Ovary (tissue), 3 donors: ENCODE measurements around the gene CORO1A.

Source experiments
- EP300 ChIP-seq: sonication (generic); formaldehyde crosslinking; IDR thresholded peaks from one replicate; pipeline ENCODE4 v1.6.1; 2017; ENCODE audit warnings: antibody characterized with exemption
- POLR2A ChIP-seq: fragments of 450-650 bp; IDR thresholded peaks from one replicate; pipeline ENCODE4 v1.6.1; 2017; ENCODE audit warnings: antibody characterized with exemption, mild to moderate bottlenecking, moderate library complexity
- TF ChIP-seq, protein P1 (sequence below), 3 donors: fragments of 450-650 bp in 2 of 3; fragments of 200-600 bp in 1 of 3; IDR thresholded peaks; one replicate each; pipeline versions ENCODE4 v1.5.1 to v1.8.0; 2016 to 2022; ENCODE audit warnings: antibody characterized with exemption in 3 of 3, mild to moderate bottlenecking in 1 of 3
- donor health status: DM: no; HTN: no; CAD: no.

DNA sequence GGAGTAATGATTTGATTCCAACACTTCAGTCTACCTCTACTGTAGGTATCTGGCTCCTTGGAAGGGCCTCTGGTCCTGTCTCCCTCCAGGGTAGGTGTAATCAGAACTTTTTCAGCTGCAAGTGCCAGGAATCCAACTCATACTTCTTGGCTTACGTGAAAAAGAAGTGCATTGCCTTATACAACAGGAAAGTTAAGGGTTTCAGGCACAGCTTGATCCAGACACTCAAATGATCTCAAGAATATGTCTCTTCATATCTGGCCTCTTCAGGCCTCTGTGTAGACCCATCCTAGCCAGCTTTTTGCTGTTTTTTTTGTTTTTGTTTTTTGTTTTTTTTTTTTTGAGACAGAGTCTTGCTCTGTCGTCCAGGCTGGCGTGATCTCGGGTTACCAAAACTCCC lies 4.2 kb upstream of the CORO1A start:
- TF ChIP-seq, protein P1, sequence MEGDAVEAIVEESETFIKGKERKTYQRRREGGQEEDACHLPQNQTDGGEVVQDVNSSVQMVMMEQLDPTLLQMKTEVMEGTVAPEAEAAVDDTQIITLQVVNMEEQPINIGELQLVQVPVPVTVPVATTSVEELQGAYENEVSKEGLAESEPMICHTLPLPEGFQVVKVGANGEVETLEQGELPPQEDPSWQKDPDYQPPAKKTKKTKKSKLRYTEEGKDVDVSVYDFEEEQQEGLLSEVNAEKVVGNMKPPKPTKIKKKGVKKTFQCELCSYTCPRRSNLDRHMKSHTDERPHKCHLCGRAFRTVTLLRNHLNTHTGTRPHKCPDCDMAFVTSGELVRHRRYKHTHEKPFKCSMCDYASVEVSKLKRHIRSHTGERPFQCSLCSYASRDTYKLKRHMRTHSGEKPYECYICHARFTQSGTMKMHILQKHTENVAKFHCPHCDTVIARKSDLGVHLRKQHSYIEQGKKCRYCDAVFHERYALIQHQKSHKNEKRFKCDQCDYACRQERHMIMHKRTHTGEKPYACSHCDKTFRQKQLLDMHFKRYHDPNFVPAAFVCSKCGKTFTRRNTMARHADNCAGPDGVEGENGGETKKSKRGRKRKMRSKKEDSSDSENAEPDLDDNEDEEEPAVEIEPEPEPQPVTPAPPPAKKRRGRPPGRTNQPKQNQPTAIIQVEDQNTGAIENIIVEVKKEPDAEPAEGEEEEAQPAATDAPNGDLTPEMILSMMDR (IDR thresholded peaks at IDR 0.05), result no peak
- TF ChIP-seq EP300, result no peak
- no peak for TF ChIP-seq POLR2A
